ENCODE measurements around the gene POU5F1. TPM values are rescaled to one million over a fixed set of nuclear protein-coding genes. Genes with fewer than 3 reads are reported as not detected.

The POU5F1 gene
- polyA plus RNA-seq, 1 of the 3 experiments (the other 2 are of a cell fraction) = not detected

DNA sequence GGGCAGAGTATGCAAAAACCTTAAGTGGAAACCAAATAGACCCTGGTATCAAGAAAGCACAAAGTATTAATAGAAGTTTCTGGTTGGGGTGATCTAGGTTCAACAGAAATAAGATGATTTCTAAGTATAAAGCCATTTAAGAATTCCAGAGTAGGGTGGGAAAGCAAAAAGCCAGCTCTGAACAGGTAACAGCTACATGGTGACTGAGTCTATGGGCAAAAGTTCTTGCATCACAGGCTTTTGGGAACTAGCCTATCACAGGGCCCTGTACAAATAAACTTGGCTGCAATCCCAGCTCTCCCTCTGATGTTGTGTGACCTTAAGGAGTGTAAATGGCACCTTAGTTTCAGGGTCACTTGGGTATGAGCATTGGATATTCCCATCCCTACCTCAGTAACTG lies 6.6 kb downstream of the POU5F1 start:
- Histone ChIP-seq H3K9me2 (no peaks in the 10 kb centered on the region), H3K79me2 (ENCODE audit: insufficient read depth) (peaks cover 4% of the 10 kb centered on the region), H3K27ac (ENCODE audit: low read depth in 2 of 2, low read length in 1 of 2) (no peak overlapping the region), H3K36me3 (replicated peaks in 1 of 2; ENCODE audit: control insufficient read depth in 1 of 2, insufficient read depth in 2 of 2, low read length in 1 of 2) (no peaks in the 10 kb centered on the region), H3K9me3 (no peaks in the 10 kb centered on the region), H2AFZ (ENCODE audit: low read depth) (no peak overlapping the region), H3K4me1 (ENCODE audit: control insufficient read depth in 1 of 2, insufficient read depth in 2 of 2, low read depth in 1 of 2, low read length in 1 of 2) (peaks cover 0 to 8% of the 10 kb centered on the region in 2 experiments; a peak in 1 of 4 replicates), H3K4me2 (no peak overlapping the region), H3K27me3 (ENCODE audit: insufficient read depth) (no peaks in the 10 kb centered on the region), H3F3A (replicated peaks; ENCODE audit: insufficient read depth) (no peaks in the 10 kb centered on the region), H3K9ac (no peak overlapping the region), H3K4me3 (ENCODE audit: low read depth in 2 of 2, low read length in 1 of 2) (no peak overlapping the region), H4K20me1 (ENCODE audit: insufficient read depth) (no peaks in the 10 kb centered on the region)
- DNase-seq = no peak
- POLR2A ChIA-PET = no interaction called here
- TF ChIP-seq MXI1 (IDR thresholded peaks at IDR 0.05; ENCODE audit: low read depth, low read length) (no peak), FOXJ3 (CRISPR knock-in tag; IDR thresholded peaks at IDR 0.05) (no peak), EZH2phosphoT487 (IDR thresholded peaks at IDR 0.05; ENCODE audit: borderline replicate concordance, low read depth) (no peak), USF1 (IDR thresholded peaks at IDR 0.05; ENCODE audit: borderline replicate concordance, low read depth) (no peak), SIN3A (IDR thresholded peaks at IDR 0.05; ENCODE audit: borderline replicate concordance, low read depth, low read length) (no peak), RCOR1 (IDR thresholded peaks at IDR 0.05; ENCODE audit: low read length) (no peak), GATA2 (CRISPR knock-in tag; IDR thresholded peaks at IDR 0.05) (no peak)
- CTCF ChIA-PET = no interaction called here

GRCh38 chr6:31162463-31163165 lies 7.9 kb downstream of the POU5F1 start:
- H3K36me3 ChIP-seq (replicated peaks in 1 of 2; ENCODE audit: control insufficient read depth in 1 of 2, insufficient read depth in 2 of 2, low read length in 1 of 2) = no peaks in the 10 kb centered on the region
- no peaks in the 10 kb centered on the region for H3F3A ChIP-seq (replicated peaks; ENCODE audit: insufficient read depth)
- H4K20me1 ChIP-seq (ENCODE audit: insufficient read depth) = no peaks in the 10 kb centered on the region
- peaks cover 5% of the 10 kb centered on the region for H3K79me2 ChIP-seq (ENCODE audit: insufficient read depth)
- no peaks in the 10 kb centered on the region for H3K9me3 ChIP-seq
- H3K27ac ChIP-seq (ENCODE audit: low read depth in 2 of 2, low read length in 1 of 2) = no peak overlapping the region
- H3K9me2 ChIP-seq = no peaks in the 10 kb centered on the region
- POLR2A ChIA-PET = no interaction called here
- H3K27me3 ChIP-seq (ENCODE audit: insufficient read depth) = no peaks in the 10 kb centered on the region
- WGBS (ENCODE audit: low lambda C conversion rate) = 94% methylated on average over 3 of the region's 13 CpGs
- H3K4me1 ChIP-seq (ENCODE audit: control insufficient read depth in 1 of 2, insufficient read depth in 2 of 2, low read depth in 1 of 2, low read length in 1 of 2) = peaks cover 0 to 12% of the 10 kb centered on the region in 2 experiments; a peak in 1 of 4 replicates
- no peak for TF ChIP-seq ELF1 (IDR thresholded peaks at IDR 0.05)
- TF ChIP-seq FOXJ3 (CRISPR knock-in tag; IDR thresholded peaks at IDR 0.05) = no peak
- TF ChIP-seq, protein P1, sequence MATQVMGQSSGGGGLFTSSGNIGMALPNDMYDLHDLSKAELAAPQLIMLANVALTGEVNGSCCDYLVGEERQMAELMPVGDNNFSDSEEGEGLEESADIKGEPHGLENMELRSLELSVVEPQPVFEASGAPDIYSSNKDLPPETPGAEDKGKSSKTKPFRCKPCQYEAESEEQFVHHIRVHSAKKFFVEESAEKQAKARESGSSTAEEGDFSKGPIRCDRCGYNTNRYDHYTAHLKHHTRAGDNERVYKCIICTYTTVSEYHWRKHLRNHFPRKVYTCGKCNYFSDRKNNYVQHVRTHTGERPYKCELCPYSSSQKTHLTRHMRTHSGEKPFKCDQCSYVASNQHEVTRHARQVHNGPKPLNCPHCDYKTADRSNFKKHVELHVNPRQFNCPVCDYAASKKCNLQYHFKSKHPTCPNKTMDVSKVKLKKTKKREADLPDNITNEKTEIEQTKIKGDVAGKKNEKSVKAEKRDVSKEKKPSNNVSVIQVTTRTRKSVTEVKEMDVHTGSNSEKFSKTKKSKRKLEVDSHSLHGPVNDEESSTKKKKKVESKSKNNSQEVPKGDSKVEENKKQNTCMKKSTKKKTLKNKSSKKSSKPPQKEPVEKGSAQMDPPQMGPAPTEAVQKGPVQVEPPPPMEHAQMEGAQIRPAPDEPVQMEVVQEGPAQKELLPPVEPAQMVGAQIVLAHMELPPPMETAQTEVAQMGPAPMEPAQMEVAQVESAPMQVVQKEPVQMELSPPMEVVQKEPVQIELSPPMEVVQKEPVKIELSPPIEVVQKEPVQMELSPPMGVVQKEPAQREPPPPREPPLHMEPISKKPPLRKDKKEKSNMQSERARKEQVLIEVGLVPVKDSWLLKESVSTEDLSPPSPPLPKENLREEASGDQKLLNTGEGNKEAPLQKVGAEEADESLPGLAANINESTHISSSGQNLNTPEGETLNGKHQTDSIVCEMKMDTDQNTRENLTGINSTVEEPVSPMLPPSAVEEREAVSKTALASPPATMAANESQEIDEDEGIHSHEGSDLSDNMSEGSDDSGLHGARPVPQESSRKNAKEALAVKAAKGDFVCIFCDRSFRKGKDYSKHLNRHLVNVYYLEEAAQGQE (IDR thresholded peaks at IDR 0.05; ENCODE audit: low read depth, low read length) = no peak
- TF ChIP-seq, protein P2, sequence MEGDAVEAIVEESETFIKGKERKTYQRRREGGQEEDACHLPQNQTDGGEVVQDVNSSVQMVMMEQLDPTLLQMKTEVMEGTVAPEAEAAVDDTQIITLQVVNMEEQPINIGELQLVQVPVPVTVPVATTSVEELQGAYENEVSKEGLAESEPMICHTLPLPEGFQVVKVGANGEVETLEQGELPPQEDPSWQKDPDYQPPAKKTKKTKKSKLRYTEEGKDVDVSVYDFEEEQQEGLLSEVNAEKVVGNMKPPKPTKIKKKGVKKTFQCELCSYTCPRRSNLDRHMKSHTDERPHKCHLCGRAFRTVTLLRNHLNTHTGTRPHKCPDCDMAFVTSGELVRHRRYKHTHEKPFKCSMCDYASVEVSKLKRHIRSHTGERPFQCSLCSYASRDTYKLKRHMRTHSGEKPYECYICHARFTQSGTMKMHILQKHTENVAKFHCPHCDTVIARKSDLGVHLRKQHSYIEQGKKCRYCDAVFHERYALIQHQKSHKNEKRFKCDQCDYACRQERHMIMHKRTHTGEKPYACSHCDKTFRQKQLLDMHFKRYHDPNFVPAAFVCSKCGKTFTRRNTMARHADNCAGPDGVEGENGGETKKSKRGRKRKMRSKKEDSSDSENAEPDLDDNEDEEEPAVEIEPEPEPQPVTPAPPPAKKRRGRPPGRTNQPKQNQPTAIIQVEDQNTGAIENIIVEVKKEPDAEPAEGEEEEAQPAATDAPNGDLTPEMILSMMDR (IDR thresholded peaks at IDR 0.05) = no peak
- TF ChIP-seq EP300 (IDR thresholded peaks at IDR 0.05; ENCODE audit: borderline replicate concordance in 1 of 2, low read depth in 1 of 2, low read length in 1 of 2) = no peak
- TF ChIP-seq MXI1 (IDR thresholded peaks at IDR 0.05; ENCODE audit: low read depth, low read length) = no peak
- TF ChIP-seq TEAD4 (IDR thresholded peaks at IDR 0.05; ENCODE audit: borderline replicate concordance, insufficient read depth) = no peak
- no peak for TF ChIP-seq JUND (IDR thresholded peaks at IDR 0.05)
- TF ChIP-seq SMC3 (IDR thresholded peaks at IDR 0.05; ENCODE audit: low read depth, low read length) = no peak
- TF ChIP-seq TAF1 (IDR thresholded peaks at IDR 0.05; ENCODE audit: borderline replicate concordance, low read depth, low read length) = no peak
- TF ChIP-seq, protein P3, sequence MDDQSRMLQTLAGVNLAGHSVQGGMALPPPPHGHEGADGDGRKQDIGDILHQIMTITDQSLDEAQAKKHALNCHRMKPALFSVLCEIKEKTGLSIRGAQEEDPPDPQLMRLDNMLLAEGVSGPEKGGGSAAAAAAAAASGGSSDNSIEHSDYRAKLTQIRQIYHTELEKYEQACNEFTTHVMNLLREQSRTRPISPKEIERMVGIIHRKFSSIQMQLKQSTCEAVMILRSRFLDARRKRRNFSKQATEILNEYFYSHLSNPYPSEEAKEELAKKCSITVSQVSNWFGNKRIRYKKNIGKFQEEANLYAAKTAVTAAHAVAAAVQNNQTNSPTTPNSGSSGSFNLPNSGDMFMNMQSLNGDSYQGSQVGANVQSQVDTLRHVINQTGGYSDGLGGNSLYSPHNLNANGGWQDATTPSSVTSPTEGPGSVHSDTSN (IDR thresholded peaks at IDR 0.05) = no peak
- no peak for TF ChIP-seq TCF12 (IDR thresholded peaks at IDR 0.05)
- H3K9ac ChIP-seq = no peak overlapping the region
- DNase-seq = no peak
- H2AFZ ChIP-seq (ENCODE audit: low read depth) = no peak overlapping the region
- CTCF ChIA-PET = no interaction called here
- H3K4me2 ChIP-seq = no peak overlapping the region
- H3K4me3 ChIP-seq (ENCODE audit: low read depth in 2 of 2, low read length in 1 of 2) = no peak overlapping the region
